G401 (cell line): ENCODE measurements around the gene S100A12. TPM values are rescaled to one million over a fixed set of nuclear protein-coding genes. Genes with fewer than 3 reads are reported as not detected.
"Not testable (repeated sequence)": the region's sequence is repeated elsewhere in the genome, so short reads cannot be mapped to it uniquely, and the experiment has no call there.

Source experiments
- DNase-seq: peaks from one replicate; pipeline ENCODE4 v3.0.0-alpha.2; 2015; ENCODE audit warnings: low spot score
- in situ Hi-C: cut with HindIII; loops from 2 replicates; pipeline ENCODE4 v1.10.0; 2016; ENCODE audit warnings: low sequenced_read_pairs, mixed read lengths
- total RNA-seq: library from RNA; depleted of rRNA; stranded (reverse); fragments of >200 nt; shearing (Covaris generic); gene quantifications from 2 replicates; pipeline ENCODE4 v1.2.3, GENCODE V29; 2014; rRNA removed

The S100A12 gene
- total RNA-seq = not detected in 2 replicates

DNA sequence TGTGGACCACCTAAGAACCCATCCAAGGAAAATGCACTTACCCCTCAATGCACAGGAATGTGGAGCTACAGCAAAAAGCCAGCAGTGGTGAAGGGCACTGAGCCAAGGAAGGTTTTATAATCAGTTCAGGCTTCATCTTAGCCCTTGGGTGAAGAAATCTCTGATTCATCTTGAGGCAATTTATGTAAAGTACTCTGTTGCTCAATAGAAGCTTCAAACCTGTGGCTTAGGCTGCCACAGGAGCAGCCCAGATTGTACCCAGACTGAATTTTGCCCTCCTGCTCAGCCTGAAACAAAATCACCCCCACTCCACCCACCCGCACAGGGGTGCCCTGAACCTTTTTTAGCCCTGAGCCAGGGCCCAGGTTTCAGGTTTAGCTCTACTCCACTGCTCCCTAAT lies at the start of gene S100A12:
TSS of gene S100A12 (minus strand) at position 111 of the 400 bp plus-strand sequence. CDS start 1,029 bp downstream, outside the sequence.
- in situ Hi-C loops = no loop called here
- no peak for DNase-seq

DNA sequence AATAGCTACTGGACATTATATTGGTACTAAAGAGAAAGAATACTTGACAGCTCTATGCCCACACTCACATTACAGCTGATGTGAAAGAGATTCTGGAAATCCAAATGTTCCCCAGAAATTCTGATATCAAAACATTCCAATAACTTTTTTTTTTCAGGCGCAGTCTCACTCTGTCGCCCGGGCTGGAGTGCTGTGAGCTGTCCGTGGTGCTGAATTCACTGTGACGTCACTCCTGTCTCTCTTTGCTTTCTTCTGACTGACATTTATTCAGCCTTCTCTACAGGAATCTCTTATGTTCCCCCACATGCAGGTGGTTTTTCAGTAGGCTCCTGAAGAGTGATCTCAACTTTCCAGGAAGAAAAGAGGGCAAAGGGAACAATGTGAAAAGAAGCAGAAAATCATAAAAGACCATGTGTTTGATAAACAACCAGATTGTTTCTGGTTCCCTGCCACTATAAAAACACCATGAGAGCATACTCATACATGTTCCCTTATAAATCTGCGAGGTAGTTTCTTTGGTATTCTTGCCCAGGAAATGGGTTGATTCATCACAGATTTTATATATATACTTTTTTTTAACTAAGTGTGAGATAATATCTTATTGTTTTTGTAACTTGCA lies 47.1 kb upstream of the S100A12 start:
- DNase-seq = peak; percentile 10
- in situ Hi-C loops = no loop called here

DNA sequence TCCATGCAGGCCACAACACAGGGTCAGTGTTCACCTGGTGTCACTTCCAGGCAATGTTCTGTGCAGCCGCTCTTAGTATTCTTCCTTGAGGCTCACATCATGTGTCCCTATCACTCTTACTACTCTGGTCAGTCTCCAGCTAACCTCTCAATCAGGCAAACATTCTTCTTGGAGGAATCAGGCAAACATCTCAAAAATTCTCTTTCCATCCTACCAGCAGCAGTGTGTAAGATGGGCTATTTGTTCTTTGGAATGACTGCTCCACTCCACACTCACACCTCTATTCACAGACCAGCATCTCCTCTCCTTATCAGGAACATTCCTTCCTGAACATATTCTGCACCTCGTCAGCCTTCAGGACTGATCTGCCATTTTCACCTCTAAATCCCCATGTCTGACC lies 44.9 kb upstream of the S100A12 start:
- in situ Hi-C loops = no loop called here

DNA sequence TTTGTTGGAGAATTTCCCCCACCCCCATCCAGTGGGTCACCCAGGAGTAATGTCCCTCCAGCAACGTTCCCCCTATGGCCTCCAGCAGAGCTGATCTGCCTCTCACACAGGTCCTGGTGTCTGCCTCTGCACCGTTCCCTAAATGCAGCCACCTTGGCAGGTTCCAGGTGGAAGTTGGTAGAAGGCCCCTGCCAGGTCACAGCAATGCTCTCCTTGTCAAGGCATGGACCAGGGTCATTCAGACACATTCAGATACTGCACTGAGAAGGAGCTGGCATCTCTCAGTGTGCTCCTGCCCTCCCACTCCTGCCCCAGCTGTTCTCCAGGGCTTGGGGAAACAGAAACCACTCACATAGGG lies 44.0 kb upstream of the S100A12 start:
- in situ Hi-C loops = not testable (repeated sequence)

More for the DNA sequence above, 44.9 kb upstream of the S100A12 start:
- DNase-seq = no peak

DNA sequence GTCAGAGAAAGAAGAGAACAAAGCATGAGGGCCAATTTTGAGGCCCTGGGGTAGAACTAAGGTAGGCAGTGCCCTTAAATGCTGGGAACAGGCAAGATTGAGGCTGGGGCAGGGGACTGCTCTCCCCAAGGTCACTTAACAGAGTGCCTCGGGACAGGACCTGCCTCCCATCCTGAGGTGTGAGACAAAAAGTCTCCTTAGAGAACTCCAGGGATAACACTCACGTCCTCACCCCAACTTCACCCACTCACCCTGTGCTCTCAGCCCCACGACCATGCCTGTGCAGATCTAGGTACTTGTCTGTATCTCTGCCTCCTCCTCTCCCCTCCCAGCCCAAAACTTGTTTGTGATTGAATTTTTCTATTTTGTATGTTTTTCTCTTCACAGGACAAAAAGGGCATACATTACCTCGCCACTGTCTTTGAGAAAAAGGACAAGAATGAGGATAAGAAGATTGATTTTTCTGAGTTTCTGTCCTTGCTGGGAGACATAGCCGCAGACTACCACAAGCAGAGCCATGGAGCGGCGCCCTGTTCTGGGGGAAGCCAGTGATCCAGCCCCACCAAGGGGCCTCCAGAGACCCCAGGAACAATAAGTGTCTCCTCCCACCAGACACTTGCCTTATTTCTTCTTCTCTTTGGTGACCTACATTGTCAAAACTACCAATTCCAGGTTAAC lies 43.5 kb upstream of the S100A12 start:
- DNase-seq, in situ Hi-C loops: not testable (repeated sequence)

More for the DNA sequence above, 44.0 kb upstream of the S100A12 start:
- DNase-seq = not testable (repeated sequence)

DNA sequence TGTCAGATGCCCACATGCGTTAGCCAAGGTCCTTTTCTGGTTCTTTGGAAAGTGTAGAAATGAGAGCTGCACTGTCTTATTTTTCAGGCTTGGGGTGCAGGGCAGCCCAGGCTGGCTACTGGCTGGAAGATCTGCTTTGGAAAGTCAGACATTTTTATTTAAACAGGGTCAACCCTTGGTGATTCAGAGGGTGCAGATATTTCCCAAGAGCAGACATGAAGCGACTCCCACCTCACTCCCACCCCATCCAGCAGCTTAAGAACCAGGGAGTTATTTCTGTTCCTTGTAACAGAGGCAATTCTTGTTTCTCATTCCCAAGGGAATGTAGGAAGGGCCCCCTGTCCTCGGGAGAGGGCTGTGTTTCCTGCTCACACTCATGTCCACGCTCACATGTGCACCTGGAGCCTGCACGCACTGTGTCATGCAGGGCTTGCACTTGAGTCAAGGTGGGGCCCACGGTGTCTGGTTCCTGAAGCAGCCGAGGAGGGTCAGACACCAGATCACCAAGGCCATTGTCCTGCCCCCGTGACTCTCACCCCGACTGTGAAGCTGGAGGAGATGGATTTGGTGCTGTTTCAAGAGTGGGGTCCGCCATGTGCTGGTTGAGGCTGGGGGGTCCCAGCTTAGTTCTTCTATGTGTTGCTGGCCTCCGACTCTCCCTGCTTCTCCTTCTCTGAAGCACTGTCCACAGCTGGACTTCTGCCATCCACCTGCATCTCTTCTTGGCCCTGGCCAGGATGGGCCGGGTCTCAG lies 41.9 kb upstream of the S100A12 start:
- in situ Hi-C loops = no loop called here
- DNase-seq = no peak

DNA sequence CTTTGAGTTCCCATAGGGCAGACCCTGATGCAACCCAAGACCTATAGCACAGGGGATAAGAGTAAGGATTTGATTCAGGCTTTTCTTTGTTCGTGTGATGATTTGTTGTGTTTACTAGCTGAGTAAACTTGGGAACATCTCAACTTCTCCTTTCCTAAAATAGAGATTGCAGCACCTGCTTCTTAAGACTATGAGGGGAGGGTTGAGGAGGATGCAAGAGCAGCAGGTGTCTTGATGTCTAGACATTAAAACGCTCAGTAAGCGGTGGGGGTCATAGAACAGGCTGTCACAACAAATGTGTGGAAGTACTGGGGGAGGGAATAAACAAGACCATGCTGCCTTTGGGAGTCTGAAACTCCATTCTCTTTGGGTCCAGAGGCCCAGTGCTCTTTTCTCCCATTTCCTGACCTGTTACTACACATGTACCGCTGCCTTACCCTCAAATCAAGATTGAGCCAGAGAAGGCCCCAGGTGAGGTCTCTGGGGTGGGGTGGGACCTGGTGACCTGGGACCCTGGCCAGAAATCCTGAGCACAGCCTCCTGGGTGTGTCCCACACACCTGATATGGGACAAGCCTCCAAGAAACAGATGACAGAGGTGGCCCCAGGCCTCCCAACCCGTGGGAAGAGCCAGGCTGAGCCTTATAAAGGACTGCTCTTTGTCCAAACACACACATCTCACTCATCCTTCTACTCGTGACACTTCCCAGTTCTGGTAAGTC lies 40.6 kb upstream of the S100A12 start, which contains the start of gene S100A7A:
TSS of gene S100A7A (plus strand) at position 671 of the 721 bp plus-strand sequence. CDS start 1,563 bp downstream, outside the sequence.
- DNase-seq = no peak
- in situ Hi-C loops = no loop called here

DNA sequence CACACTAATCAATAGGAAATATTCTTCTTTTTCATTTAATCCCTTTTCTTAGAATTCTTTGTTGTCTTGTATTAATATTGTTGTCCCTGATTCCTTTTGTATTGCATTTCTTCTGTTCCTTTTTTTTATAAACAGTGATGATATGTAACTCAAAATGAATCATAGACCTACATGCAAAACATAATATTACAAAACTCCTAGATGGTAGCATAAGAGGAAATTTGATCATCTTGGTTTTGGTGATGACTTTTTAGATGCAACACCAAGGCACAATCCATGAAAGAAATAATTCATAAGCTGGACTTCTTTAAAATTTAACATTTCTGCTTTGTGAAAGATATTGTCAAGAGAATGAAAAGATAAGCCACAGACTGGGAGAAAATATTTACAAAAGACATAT lies 38.5 kb upstream of the S100A12 start:
- in situ Hi-C loops = not testable (repeated sequence)

DNA sequence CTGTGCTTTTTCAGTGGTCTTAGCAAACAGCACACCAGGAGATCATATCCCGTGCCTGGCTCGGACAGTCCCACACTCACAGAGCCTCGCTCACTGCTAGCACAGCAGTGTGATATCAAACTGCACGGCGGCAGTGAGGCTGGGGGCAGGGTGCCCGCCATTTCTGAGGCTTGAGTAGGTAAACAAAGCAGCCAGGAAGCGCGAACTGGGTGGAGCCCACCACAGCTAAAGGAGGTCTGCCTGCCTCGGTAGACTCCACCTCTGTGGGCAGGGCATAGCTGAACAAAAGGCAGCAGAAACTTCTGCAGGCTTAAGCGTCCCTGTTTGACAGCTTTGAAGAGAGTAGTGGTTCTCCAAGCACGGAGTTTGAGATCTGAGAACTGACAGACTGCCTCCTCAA lies 31.9 kb upstream of the S100A12 start:
- in situ Hi-C loops, DNase-seq: not testable (repeated sequence)

More for the DNA sequence above, 38.5 kb upstream of the S100A12 start:
- DNase-seq = not testable (repeated sequence)

DNA sequence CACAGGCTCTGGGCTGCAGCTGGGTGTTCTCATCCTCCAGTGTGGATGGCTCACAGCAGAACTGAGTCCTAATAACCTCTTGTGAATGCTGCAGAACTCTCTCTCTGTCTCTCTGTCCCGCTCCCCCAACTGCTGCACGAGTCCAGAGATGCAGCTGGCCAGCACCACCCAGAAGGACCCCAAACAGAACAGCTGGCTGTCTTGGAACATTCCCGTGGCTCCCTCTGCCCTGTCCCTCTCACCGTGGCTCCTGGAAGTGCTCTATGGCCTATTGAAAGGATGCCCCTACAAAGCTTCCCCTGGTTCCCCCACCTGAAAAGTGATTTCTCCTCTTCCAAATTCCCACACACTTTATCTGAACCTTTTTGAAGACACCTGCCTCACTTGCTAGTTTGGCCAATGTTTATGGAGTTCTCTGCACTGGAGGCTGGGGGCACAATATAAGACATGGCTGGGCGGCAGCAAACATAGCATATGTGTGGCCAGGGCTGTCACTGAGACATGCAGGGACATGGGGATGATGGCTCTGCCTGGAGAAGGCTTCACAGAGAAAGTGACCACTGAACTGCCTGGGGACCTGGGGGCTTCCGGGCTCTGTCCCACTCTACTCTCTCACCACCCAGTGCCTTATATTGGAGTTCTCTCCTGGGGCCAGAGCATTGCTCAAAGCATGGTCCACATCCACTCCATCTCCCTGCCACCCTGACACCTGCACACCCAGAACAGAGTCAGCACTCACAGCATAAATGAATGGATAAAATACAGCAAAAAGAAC lies 30.6 kb upstream of the S100A12 start:
- in situ Hi-C loops, DNase-seq: not testable (repeated sequence)

DNA sequence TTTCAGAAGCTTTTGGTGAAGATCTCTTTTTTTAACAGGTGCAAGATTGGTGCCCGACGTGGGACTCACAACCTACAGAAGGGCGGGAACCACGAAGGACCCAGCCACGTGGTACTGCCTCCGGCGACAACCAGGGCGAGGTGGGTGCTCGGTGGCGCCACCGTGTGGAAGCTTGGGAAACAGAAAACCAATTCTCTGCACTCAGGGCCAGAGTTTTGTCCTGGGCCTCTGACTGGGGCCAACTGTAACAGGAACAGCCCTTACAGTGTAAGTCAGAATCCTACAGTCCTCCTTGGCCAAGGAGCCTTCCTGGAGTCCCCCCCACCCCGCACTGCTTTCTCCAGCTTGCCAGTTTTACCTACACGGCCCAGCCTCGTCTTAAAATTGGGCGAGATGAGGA lies 29.3 kb upstream of the S100A12 start:
- in situ Hi-C loops = no loop called here
- no peak for DNase-seq

DNA sequence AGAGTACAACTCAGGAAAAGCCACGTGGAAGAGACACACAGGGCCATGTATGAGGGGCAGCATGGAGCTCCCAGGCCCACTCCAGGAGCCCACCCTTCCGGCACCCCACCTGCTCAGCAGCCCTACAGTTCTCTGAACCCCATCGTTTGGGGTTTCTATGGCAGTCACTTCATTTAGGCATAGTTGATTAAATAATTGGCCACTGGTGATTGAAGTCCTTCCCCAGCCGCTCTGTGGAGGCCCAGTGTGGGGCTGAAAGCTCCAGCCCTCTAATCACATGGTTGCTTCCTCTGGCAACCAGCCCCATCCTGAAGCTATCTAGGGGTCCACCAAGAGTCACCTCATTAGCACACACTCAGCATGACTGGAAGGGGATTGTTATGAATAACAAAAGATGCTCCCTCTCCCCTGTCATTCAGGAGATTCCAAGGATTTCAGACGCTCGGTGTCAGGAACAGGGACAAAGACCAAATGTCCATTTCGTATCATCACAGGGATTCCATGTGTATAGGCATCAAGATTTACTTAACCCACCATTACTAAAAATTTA lies 28.7 kb upstream of the S100A12 start:
- DNase-seq = no peak
- in situ Hi-C loops = no loop called here

DNA sequence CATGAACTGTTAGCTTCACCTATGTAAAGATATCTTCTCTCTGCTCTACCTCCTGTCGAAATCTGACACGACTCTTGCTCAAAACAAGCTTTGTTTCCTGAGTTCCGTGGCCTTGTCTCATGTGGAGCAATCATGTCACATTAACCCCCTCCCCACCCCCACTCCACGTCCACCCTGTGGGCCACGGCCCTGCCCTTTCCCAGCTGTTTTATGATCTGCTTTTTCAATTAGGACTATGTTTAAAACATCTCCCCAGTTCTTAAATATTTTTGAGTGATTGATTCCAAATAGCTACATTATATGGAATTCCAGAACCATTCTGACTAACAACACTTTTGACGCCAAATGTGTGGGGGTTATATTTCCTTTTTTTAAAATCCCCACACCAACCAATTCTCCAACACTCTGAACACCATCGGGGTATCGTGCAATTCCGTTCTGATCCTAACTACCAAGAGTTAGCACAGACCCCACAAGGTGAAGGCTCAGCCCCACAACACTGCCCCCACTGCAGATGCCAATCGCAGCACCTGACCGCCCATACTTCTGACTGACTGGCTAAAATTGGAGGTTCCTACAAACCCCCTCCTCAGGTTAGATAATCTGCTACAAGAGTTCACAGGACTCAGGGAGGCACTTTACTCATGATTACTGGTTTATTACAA lies 28.1 kb upstream of the S100A12 start:
- in situ Hi-C loops = no loop called here
- no peak for DNase-seq

DNA sequence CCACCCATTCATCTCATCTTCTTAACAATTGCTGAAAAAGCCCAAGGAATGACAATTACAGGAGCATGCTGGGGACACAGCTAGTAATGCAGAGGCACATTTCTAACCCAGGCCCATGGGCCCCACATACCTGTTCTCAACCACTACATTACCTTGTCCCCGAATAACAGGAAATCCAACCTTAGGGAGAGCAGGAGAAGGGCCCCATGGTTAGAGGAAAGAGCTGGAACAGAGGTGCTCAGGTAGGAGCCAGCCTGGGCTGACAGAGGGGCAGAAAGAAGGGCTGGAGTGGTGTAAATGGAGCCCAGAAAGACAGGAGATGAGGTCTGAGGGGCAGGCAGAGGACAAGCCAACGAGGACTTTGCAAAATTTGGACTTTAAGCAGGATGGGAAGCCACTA lies 26.8 kb upstream of the S100A12 start:
- DNase-seq = no peak
- in situ Hi-C loops = no loop called here

DNA sequence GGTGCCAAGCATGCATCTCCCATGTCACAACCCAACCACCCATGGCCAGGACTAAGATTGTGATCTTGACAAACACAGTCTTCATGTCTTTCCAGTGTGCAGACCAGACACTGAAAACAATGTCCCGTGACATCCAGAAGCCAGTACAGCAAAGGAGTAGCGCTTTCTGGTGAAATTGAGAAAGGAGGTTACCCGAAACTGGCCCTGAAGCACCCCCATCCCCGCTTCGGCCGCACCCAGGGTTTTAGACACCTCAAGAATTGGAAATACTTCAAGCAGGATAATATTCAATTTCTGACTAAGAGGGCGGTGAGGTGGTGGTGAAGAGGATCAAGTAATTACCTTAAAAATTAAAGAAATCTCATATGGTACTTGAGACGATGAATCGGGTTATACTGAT lies 26.0 kb upstream of the S100A12 start:
- DNase-seq = no peak
- in situ Hi-C loops = no loop called here

DNA sequence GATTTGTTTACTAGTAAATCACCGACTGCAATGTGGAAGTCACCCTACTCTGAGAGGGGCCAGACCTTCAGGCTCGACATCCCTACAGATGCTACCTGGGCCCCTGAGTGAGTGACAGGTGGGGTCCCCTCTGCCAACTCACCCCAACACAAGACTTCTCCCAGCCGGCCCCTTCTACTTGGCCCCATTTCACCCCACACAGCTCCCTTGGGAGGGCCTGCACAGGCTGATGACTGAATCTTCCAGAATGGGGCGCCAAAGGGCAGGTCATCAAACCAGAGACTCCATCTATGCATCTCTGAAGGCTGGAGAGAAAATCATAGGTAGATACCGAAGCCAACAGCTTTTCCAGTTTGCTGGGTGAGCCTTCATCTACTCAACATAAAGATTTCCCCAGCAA lies 24.8 kb upstream of the S100A12 start:
- no peak for DNase-seq
- in situ Hi-C loops = no loop called here

DNA sequence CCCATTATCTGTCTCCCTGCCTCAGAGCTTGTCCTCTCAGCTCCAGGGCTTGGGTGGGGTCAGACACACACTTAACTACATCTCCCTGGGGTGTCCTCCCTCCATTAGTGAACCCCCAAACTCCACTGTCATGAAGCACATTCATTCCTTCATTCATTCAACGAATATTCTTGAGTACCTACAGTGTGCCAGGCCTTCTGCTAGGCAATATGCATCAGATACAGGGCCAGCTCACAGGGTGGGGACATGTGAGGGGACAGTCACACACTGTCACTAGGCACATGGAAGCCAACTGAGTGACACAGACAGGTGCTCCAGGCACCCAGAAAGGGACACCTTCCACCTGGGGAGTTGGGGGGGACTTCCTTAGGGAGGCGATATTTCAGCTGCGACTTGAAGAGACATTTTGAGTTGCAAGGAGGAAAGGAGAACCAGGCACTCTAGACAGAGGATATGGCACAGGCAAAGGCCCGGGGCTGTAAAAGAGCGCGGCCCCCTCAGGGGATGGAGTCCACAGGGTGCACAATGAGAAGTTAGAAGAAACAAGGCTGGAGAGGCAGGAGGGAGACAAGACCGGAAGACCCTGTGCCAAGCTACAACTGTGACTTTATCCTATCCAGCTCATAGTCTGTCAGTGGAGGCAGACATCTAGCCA lies 24.1 kb upstream of the S100A12 start:
- no peak for DNase-seq
- in situ Hi-C loops = no loop called here
